Heart left ventricle (tissue), 16 donors: ENCODE measurements around the gene MSRB3. TPM values are rescaled to one million over a fixed set of nuclear protein-coding genes. Genes with fewer than 3 reads are reported as not detected.

ENCODE experiments used
- ATAC-seq, 4 donors: fragments of 200-7000 bp; cut with Tn5 transposase; one replicate each; pipeline ENCODE4 v1.9.1; 2020 to 2022; ENCODE audit warnings: moderate library complexity in 4 of 4, mild to moderate bottlenecking in 3 of 4, moderate number of reproducible peaks in 1 of 4
- DNase-seq, 5 donors: peaks; one replicate each; pipeline ENCODE4 v3.0.0-alpha.2; 2020
- H3K27ac ChIP-seq, 12 donors: fragments of 200-600 bp; sonication (generic) in 4 of 12; one replicate each; pipeline versions ENCODE4 v1.5.0 to v1.8.0; 2016 to 2022; ENCODE audit warnings: mild to moderate bottlenecking in 2 of 12
- H3K27me3 ChIP-seq, 9 donors: fragments of 200-600 bp; sonication (generic) in 2 of 9; one replicate each; pipeline versions ENCODE4 v1.5.1 to v1.8.0; 2016 to 2022; ENCODE audit warnings: mild to moderate bottlenecking in 3 of 9
- H3K36me3 ChIP-seq, 9 donors: fragments of 200-600 bp; sonication (generic) in 2 of 9; one replicate each; pipeline versions ENCODE4 v1.5.0 to v1.8.0; 2018 to 2022; ENCODE audit warnings: mild to moderate bottlenecking in 2 of 9
- H3K4me1 ChIP-seq, 12 donors: fragments of 200-600 bp; sonication (generic) in 4 of 12; one replicate each; pipeline versions ENCODE4 v1.5.0 to v1.8.0; 2016 to 2022; ENCODE audit warnings: mild to moderate bottlenecking in 3 of 12
- H3K4me3 ChIP-seq, 12 donors: fragments of 200-600 bp; sonication (generic) in 4 of 12; one replicate each; pipeline versions ENCODE4 v1.5.0 to v1.8.0; 2017 to 2022; ENCODE audit warnings: mild to moderate bottlenecking in 9 of 12, moderate library complexity in 4 of 12
- H3K9me3 ChIP-seq, 12 donors: fragments of 200-600 bp; sonication (generic) in 4 of 12; one replicate each; pipeline versions ENCODE4 v1.5.0 to v1.8.0; 2016 to 2022; ENCODE audit warnings: mild to moderate bottlenecking in 1 of 12
- CTCF ChIP-seq, 12 donors: fragments of 200-600 bp; sonication (generic) in 4 of 12; IDR thresholded peaks; one replicate each; pipeline versions ENCODE4 v1.5.0 to v1.8.0; 2018 to 2022; ENCODE audit warnings: antibody characterized with exemption in 12 of 12, mild to moderate bottlenecking in 5 of 12
- POLR2A ChIP-seq, 2 donors: fragments of 450-650 bp; IDR thresholded peaks; one replicate each; pipeline ENCODE4 v1.6.1; 2017; ENCODE audit warnings: antibody characterized with exemption in 2 of 2, mild to moderate bottlenecking in 2 of 2, moderate library complexity in 2 of 2
- WGBS, 4 donors: extraction: QIAGEN DNeasy Blood & Tissue Kit in 2 of 4; methylation state at CpG; one replicate each; pipeline versions ENCODE4 v1.1.5 to v1.1.7; 2013 to 2018; 5-methylcytosine and 5-hydroxymethylcytosine counted together
- intact Hi-C, 10 donors: fragments of 100-400 bp; cut with DNase I; formaldehyde crosslinking; loops; one replicate each; pipeline versions ENCODE4 v1.11.1 to v1.14.2; 2022
- polyA plus RNA-seq, 2 donors: library from polyadenylated mRNA; stranded (reverse); fragments of 200-250 nt; gene quantifications; one replicate each; pipeline ENCODE4 v1.2.3, GENCODE V29; 2013
- total RNA-seq, 9 donors: library from RNA; depleted of rRNA in 2 of 9; stranded (reverse); fragments of >200 nt in 2 of 9; fragmentation: NEBNext Ultra II Directional in 3 of 9; extraction: Animal tissue kit (Norgen Biotek cat#: 25700) in 3 of 9; gene quantifications; one replicate each; pipeline versions ENCODE4 v1.1.0 to v1.2.4, GENCODE V29; 2016 to 2023
- donor health status: ischemic (EF 13 %, LVEDD 7.1; RV severe dilation, severe dysfunction).
- donor health status: healthy with polysubstance abuse.
- donor health status: DM: no; HTN: yes; CAD: no.
- donor health status: DM: no; HTN: no; CAD: no.
- donor health status: ischemic (EF 25% LVEDD 6.9; RV normal size, moderate dysfunction).
- donor health status: ischemic (EF 25% LVEDD 5.7; RV mildly dilated, moderate dysfunction).
- donor health status: healthy.
- donor health status: DM: yes; HTN: yes; CAD: no.
- donor health status: ischemic (EF 35%, LVEDD 5.7; RV mildly dilated, moderate dysfunction).
- donor health status: nonischemic (EF 11% LVEDD 7.7; RV severe dilation, severe dysfunction).
- donor health status: DM: yes; HTN: yes; CAD: no.
- donor health status: PGD.
- donor health status: ischemic (EF 29% LVEDD 5.4; RV normal size, mild dysfunction).
- donor health status: nonischemic (EF 23%, LVEDD 6.1; RV moderate dilation, normal function).

MSRB3 gene
- total and polyA plus RNA-seq, 11 donors = 54.1 to 165 (median 117) TPM

- DNase-seq (no peak), ATAC-seq (no peak)
- TF ChIP-seq POLR2A (IDR thresholded peaks at IDR 0.05) (no peak), CTCF (IDR thresholded peaks at IDR 0.05) (no peak)
- 82 to 89% (median 88%) methylated on average over 1 of the region's 1 CpG for WGBS, 4 donors
- peaks cover 0 to 16% (median 0%) of the 10 kb centered on the region in 12 donors for H3K4me1 ChIP-seq
- intact Hi-C loops = no loop called here
- peaks cover 0 to 16% (median 2%) of the 10 kb centered on the region in 9 donors for H3K36me3 ChIP-seq
- no peak overlapping the region for H3K27ac ChIP-seq
- H3K27me3 ChIP-seq = no peaks in the 10 kb centered on the region
- H3K4me3 ChIP-seq = no peak overlapping the region
- H3K9me3 ChIP-seq = no peaks in the 10 kb centered on the region
Observed at GRCh38 chr12:65364046-65364445, 85.6 kb downstream of the MSRB3 start.

DNA sequence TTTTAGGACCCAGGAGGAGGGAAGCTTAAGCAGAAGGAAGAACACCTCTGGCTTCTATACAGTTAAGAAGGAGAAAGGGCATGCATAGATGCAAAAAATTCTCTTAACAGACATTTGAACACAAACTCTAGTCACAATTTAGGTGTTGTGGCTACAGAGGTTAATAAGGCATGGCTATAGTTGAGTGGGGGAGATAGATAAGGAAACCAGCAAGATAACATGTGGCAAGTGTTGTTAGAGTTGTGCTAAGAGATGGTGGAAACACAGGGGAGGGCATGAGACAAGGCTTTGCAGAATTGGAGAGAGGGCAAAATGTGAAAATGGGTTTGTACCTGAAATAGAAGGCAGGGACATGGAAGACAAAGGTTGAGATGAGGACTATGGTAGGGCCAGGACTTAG lies 88.9 kb downstream of the MSRB3 start:
- H3K36me3 ChIP-seq = peaks cover 0 to 22% (median 6%) of the 10 kb centered on the region in 9 donors
- H3K4me3 ChIP-seq = no peak overlapping the region
- TF ChIP-seq POLR2A (IDR thresholded peaks at IDR 0.05) (no peak), CTCF (IDR thresholded peaks at IDR 0.05) (no peak)
- ATAC-seq = peak in 2 of 4 donors; percentile 13 to 14
- H3K27me3 ChIP-seq = no peaks in the 10 kb centered on the region
- no peaks in the 10 kb centered on the region for H3K9me3 ChIP-seq
- peaks cover 0 to 16% (median 0%) of the 10 kb centered on the region in 12 donors for H3K4me1 ChIP-seq
- DNase-seq = no peak
- intact Hi-C loops = no loop called here
- no peak overlapping the region for H3K27ac ChIP-seq

- intact Hi-C loops = no loop called here
- Histone ChIP-seq H3K36me3 (peaks cover 0 to 22% (median 6%) of the 10 kb centered on the region in 9 donors), H3K9me3 (no peaks in the 10 kb centered on the region), H3K27ac (no peak overlapping the region), H3K4me1 (peaks cover 0 to 16% (median 0%) of the 10 kb centered on the region in 12 donors), H3K27me3 (no peaks in the 10 kb centered on the region), H3K4me3 (no peak overlapping the region)
- 71 to 85% (median 81%) methylated on average over 4 of the region's 4 CpGs for WGBS, 4 donors
- DNase-seq (no peak), ATAC-seq (no peak)
- no peak for TF ChIP-seq CTCF (IDR thresholded peaks at IDR 0.05)
- TF ChIP-seq POLR2A (IDR thresholded peaks at IDR 0.05) = no peak
Observed at GRCh38 chr12:65368055-65368454, 89.6 kb downstream of the MSRB3 start.

GRCh38 chr12:65372574-65372973 lies 94.1 kb downstream of the MSRB3 start:
- intact Hi-C loops = no loop called here
- ATAC-seq (no peak), DNase-seq (no peak)
- Histone ChIP-seq H3K27me3 (no peaks in the 10 kb centered on the region), H3K36me3 (peaks cover 0 to 25% (median 2%) of the 10 kb centered on the region in 9 donors), H3K4me3 (no peak overlapping the region), H3K4me1 (peaks cover 0 to 5% (median 0%) of the 10 kb centered on the region in 12 donors), H3K27ac (no peak overlapping the region), H3K9me3 (no peaks in the 10 kb centered on the region)
- TF ChIP-seq CTCF (IDR thresholded peaks at IDR 0.05) = no peak
- no peak for TF ChIP-seq POLR2A (IDR thresholded peaks at IDR 0.05)
